GM19239 (cell line): Measurements from ENCODE around the gene KIF3B.
"Not testable (repeated sequence)": the region's sequence is repeated elsewhere in the genome, so short reads cannot be mapped to it uniquely, and the experiment has no call there.

ENCODE experiments used
- DNase-seq: peaks from one replicate; pipeline ENCODE4 v3.0.0; 2011; ENCODE audit warnings: low spot score; ENCODE audit not compliant: insufficient read length
- FAIRE-seq: peaks from 2 replicates; lab custom pipeline; 2011; peaks lifted over from hg19 to GRCh38; lab: Jason Lieb, UNC

The KIF3B gene

GRCh38 chr20:32246208-32246607, 31.2 kb upstream of the KIF3B start:
- FAIRE-seq, DNase-seq: not testable (repeated sequence)

- DNase-seq (no peak), FAIRE-seq (no peak)
Measured at GRCh38 chr20:32248043-32248442, 29.4 kb upstream of the KIF3B start.

- FAIRE-seq, result no peak
- DNase-seq, result no peak
Measured at GRCh38 chr20:32249030-32249738, 28.3 kb upstream of the KIF3B start.

- no peak for DNase-seq
- no peak for FAIRE-seq
Measured at GRCh38 chr20:32251470-32251869, 26.0 kb upstream of the KIF3B start.

DNA sequence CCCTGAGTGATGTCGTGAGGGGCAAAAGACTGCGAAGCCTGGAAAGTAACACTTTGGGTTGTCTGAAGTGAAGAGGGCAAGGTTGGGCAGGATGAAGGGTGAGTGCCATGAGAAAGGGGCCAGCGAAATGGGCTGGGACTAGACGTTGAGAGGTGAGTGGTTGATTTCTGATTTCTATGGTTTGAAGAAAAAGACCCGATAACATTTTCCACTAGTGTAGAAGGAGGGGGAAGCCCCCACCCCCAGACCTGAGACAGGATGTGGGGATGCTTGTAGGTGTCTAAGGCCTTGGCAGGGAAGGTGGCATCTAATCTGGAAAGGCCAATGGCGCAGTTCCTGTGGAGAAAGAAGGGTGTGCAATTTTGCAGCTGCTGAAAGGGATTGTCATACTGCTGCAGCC, 25.3 kb upstream of the KIF3B start:
- no peak for FAIRE-seq
- no peak for DNase-seq

GRCh38 chr20:32260973-32261372, 16.5 kb upstream of the KIF3B start:
- not testable (repeated sequence) for FAIRE-seq, DNase-seq

DNA sequence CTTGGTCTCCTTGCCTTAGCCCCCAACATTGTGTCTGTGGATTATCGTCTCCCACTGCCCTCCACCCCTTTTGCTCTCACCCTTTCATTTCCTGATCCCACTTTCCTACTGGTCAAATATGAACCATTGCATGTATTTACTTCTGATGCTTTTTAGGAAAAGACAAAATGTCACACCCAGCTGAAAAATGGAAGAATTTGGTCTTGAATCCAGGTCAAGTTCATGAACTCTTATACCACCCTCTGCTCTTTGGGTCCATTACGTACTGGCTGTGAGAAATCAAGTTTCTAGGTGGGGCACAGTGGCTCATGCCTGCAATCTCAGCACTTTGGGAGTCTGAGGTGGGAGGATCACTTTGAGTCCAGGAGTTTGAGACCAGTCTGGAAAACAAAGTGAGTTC, 15.8 kb upstream of the KIF3B start:
- no peak for DNase-seq
- no peak for FAIRE-seq

GRCh38 chr20:32263398-32263954, 14.0 kb upstream of the KIF3B start:
- DNase-seq (no peak), FAIRE-seq (no peak)

DNA sequence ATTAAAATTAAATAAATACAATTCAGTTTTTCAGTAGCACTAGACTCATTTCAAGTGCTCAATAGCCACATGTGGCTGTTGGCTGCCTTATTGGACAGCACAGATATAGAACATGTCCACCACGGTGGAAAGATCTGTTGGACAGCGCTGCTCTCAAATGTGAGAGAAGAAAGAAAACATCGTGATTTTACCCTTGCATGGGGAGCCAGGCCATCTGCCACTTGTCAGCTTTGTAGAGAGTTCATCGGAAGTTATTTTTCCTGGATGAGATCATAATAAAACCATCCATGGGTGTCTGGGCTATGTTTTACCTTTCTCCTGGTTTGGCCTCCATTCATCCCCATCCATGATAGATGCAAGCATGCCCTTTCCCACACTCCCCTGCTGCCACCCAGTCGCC, 5.8 kb upstream of the KIF3B start:
- no peak for FAIRE-seq

GRCh38 chr20:32274359-32274758, 3.1 kb upstream of the KIF3B start:
- DNase-seq, result no peak
- FAIRE-seq, result no peak

More for the DNA sequence above, 5.8 kb upstream of the KIF3B start:
- DNase-seq, result no peak

DNA sequence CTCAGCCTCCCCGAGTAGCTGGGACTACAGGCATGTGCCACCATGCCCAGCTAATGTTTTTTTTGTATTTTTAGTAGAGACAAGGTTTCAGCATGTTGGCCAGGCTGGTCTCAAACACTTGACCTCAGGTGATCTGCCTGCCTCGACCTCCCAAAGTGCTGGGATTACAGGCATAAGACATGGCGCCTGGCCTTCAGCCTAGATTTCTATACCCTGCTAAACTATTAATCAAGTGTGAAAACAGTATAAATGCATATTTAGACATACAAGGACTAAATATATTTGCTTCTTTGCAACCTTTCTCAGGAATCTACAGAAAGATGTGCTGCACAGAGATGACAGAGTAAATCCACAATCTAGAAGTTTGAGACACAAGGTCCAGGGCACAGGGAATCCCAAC, 2.3 kb upstream of the KIF3B start:
- not testable (repeated sequence) for FAIRE-seq, DNase-seq

- FAIRE-seq, result peak; percentile 89
- peak; percentile 66 for DNase-seq
Measured at GRCh38 chr20:32278199-32278643, 770 bp downstream of the KIF3B start.

DNA sequence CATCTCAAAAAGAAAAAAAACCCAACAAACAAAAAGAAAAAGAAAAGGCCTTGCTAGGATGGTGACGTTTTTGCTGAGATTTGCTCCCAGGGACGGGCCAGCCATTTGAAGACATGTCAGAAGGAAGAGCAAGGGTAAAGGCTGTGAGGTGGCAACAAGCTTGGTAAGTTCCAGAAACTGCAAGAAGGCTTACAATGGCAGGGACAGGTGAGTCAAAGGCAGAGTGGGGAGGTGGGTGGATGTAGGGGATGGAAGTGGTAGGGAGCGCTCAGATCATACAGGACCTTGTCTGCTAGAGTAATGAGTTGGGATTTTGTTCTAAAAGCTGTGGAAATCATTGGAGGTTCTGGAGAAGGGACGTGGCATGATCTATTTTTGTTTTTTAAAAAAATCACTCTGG, 4.3 kb downstream of the KIF3B start:
- DNase-seq, result no peak
- no peak for FAIRE-seq

- DNase-seq, result no peak
- no peak for FAIRE-seq
Measured at GRCh38 chr20:32282461-32282860, 5.0 kb downstream of the KIF3B start.

- peak; percentile 8 for FAIRE-seq
- DNase-seq, result no peak
Measured at GRCh38 chr20:32285082-32285620, 7.7 kb downstream of the KIF3B start.

DNA sequence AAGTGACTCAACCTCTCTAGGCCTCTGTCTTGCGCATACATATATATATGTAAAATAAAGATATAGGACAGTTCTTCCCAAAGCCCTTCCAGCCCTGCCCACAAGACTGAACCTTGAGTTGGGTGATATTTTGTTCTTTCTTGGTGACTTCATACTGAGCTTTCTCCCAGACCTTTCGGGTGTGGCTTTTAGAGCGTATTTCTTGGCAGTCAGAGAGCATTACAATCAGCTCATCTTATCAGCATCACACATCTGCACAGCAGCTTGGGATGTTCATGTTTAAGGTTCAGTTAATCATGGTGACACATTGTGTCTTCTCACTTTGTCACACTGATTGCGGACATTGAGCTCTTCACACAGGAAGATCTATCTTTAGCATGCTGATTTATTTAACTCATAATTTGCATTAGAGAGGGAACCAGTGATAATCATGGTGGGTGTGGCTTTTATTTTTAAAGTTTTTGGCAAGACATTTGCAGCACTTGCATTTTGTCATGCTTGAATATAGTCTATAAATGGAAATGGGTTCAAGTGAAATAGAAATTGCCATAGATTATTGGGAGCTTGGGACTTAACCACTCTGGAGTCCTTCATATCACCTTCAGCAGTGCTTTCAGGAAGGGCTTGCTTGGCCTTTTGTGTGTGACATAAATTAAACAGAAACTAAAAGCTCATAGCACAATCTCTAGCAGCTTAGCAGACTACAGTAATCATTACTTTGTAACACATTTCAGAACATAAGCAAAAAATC, 8.3 kb downstream of the KIF3B start:
- peak; percentile 95 for FAIRE-seq
- DNase-seq, result no peak

GRCh38 chr20:32287231-32287638, 9.8 kb downstream of the KIF3B start:
- DNase-seq (no peak), FAIRE-seq (no peak)

DNA sequence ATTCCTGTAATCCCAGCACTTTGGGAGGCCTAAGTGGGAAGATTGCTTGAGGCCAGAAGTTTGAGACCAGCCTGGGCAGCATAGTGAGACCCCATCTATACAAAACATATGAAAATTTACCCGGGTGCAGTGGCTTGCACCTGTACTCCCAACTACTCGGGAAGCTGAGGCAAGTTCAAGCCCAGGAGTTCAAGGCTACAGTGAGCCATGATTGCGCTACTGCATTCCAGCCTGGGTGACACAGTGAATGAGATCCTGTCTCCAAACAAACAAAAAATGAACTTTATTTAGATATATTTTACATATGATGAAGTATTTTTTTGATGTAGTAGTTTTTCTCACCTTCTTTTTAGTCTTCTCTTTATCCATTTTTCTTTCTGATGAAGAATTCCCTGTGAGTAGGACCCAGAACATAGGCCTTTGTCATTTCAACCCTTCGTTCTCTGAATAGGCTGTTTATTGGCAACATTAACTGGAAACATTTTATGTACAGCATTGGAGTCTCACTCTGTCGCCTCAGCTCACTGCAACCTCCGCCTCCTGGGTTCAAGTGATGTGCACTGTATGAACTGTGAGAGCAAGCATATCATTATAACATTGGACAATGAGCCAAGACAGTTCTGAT, 10.9 kb downstream of the KIF3B start:
- FAIRE-seq, result no peak
- DNase-seq, result no peak

DNA sequence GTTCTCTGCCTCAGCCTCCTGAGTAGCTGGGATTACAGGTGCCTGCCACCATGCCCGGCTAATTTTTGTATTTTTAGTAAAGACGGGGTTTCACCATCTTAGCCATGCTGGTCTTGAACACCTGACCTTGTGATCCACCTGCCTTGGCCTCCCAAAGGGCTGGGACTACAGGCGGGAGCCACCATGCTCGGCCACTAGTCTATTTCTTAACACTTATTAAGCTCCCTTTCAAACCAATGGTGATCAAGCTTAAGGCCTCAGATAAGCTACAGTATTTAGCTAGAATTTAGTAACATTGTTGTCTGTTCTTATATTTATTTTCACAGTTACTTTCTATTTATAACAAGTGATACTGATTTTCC, 11.8 kb downstream of the KIF3B start:
- not testable (repeated sequence) for DNase-seq, FAIRE-seq

DNA sequence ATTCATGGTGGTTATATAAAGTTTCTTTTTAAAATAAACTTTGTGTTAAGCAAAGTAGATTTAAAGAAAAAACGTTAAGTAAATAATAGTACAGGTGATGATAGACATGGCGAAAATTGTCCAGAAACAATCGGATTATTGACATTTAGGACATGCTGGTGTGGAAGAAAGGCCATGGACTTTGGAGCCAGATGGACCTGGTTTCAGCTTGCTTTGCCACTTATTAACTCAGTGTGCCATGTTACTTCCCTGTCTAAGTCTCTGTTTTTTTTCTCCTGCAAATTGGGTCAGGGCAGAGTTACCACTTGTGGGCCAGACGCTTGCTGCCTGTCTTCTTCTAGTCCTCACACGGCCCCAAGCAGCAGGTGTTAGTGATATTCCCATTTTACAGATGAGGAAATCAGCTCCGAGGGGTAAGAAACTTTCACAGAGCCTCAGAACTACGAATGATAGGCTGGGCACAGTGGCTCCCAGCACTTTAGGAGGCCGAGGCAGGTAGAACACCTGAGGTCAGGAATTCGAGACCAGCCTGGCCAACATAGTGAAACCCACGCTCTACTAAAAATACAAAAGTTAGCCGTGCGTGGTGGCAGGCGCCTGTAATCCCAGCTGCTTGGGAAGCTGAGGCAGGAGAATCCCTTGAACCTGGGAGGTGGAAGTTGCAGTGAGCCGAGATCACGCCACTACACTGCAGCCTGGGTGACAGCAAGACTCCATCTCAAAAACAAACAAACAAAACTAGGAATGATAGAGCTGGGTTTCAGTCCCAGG, 12.4 kb downstream of the KIF3B start:
- DNase-seq (no peak), FAIRE-seq (no peak)
